HepG2 (cell line): ENCODE measurements around the gene RPRD1A. TPM values are rescaled to one million over a fixed set of nuclear protein-coding genes. Genes with fewer than 3 reads are reported as not detected.

Experiments used
- ATAC-seq: fragments of 200-7000 bp; cut with Tn5 transposase; 3 replicates; pipeline ENCODE4 v1.9.1; 2020; ENCODE audit warnings: mild to moderate bottlenecking, moderate library complexity
- BruUV-seq: library from RNA; stranded (reverse); fragments of 400-500 nt; replicated peaks from 2 replicates; lab custom pipeline; 2021; lab: Mats Ljungman, UMichigan
- CTCF ChIA-PET: fragments of 300-600 bp; formaldehyde crosslinking; extraction: SDS; loops from one replicate; lab custom pipeline; 2021; ENCODE audit warnings: low total read pairs, inconsistent platforms, low intra/inter-chr PET ratio; lab: Yijun Ruan, JAX
- POLR2A ChIA-PET: fragments of 350-600 bp; sonication (Branson Sonifier 250); formaldehyde crosslinking; loops from one replicate; lab custom pipeline; 2020; ENCODE audit warnings: antibody characterized with exemption, inconsistent platforms; lab: Yijun Ruan, JAX
- DNase-seq: peaks from one replicate; pipeline ENCODE4 v3.0.0-alpha.2; 2015; ENCODE audit warnings: low spot score
- FAIRE-seq: peaks from 3 replicates; lab custom pipeline; 2011; peaks lifted over from hg19 to GRCh38; lab: Jason Lieb, UNC
- H2AFZ ChIP-seq: one replicate; pipeline ENCODE4 v1.6.1; 2011; ENCODE audit warnings: low read length, inconsistent platforms
- H3K27ac ChIP-seq: fragments of 300-600 bp; 3 replicates; pipeline ENCODE4 v1.8.0; 2011; ENCODE audit warnings: mixed run types, mild to moderate bottlenecking, mixed read lengths, low read length, inconsistent platforms; ENCODE audit not compliant: insufficient read depth; ENCODE audit errors: extremely low read length
- H3K27me3 ChIP-seq, 2 experiments: fragments of 200-600 bp in 1 of 2; 2 replicates in 1 of 2; 3 replicates in 1 of 2; pipeline versions ENCODE4 v1.6.0 to v1.8.0; 2011; ENCODE audit warnings: low read length in 2 of 2, mild to moderate bottlenecking in 2 of 2, moderate library complexity in 2 of 2, inconsistent platforms in 1 of 2; ENCODE audit not compliant: insufficient read depth in 2 of 2, control insufficient read depth in 1 of 2
- H3K36me3 ChIP-seq, 2 experiments: fragments of 200-600 bp in 1 of 2; replicated peaks in 1 of 2; 2 replicates in 1 of 2; 3 replicates in 1 of 2; pipeline versions ENCODE4 v1.5.1 to v1.8.0; 2011; ENCODE audit warnings: low read length in 2 of 2, inconsistent platforms in 1 of 2; ENCODE audit not compliant: insufficient read depth in 2 of 2, control insufficient read depth in 1 of 2
- H3K4me1 ChIP-seq: 2 replicates; pipeline ENCODE4 v1.5.1; 2012; ENCODE audit warnings: low read length, inconsistent platforms; ENCODE audit not compliant: insufficient read depth
- H3K4me2 ChIP-seq: 2 replicates; pipeline ENCODE4 v1.6.0; 2011; ENCODE audit warnings: low read depth, low read length, inconsistent platforms
- H3K4me3 ChIP-seq, 3 experiments: fragments of 200-600 bp in 1 of 3; sonication (generic), shearing (Covaris generic) in 1 of 3; replicated peaks in 1 of 3; 2 replicates each; pipeline ENCODE4 v1.5.1; 2011 to 2016; ENCODE audit warnings: low read length in 3 of 3, inconsistent platforms in 2 of 3, low read depth in 2 of 3, mild to moderate bottlenecking in 2 of 3, control low read depth in 1 of 3, mixed read lengths in 1 of 3; ENCODE audit not compliant: insufficient read depth in 1 of 3
- H3K79me2 ChIP-seq: one replicate; pipeline ENCODE4 v1.6.1; 2011; ENCODE audit warnings: low read length, inconsistent platforms; ENCODE audit not compliant: insufficient read depth
- H3K9ac ChIP-seq: 2 replicates; pipeline ENCODE4 v1.6.0; 2011; ENCODE audit warnings: mild to moderate bottlenecking, low read depth, low read length, inconsistent platforms; ENCODE audit not compliant: insufficient read depth
- H3K9me3 ChIP-seq: 2 replicates; pipeline ENCODE4 v1.5.1; 2012; ENCODE audit warnings: mild to moderate bottlenecking, low read length
- H4K20me1 ChIP-seq: 2 replicates; pipeline ENCODE4 v1.6.0; 2011; ENCODE audit warnings: inconsistent platforms, mild to moderate bottlenecking, low read length, moderate library complexity; ENCODE audit not compliant: insufficient read depth
- BCL6 ChIP-seq: IDR thresholded peaks from 2 replicates; pipeline ENCODE4 v1.6.1; 2016; ENCODE audit warnings: missing genetic modification reagents, missing compliant biosample characterization
- GTF2F1 ChIP-seq: fragments of 150-350 bp; IDR thresholded peaks from 2 replicates; pipeline ENCODE4 v1.6.1; 2014; ENCODE audit warnings: low read length
- HMGXB3 ChIP-seq: sonication (generic); formaldehyde crosslinking; IDR thresholded peaks from 2 replicates; pipeline ENCODE4 v1.4.0; 2020; ENCODE audit warnings: missing genetic modification reagents, borderline replicate concordance
- MBD4 ChIP-seq: IDR thresholded peaks from 2 replicates; pipeline ENCODE4 v1.6.1; 2012; ENCODE audit warnings: low read length, inconsistent platforms, borderline replicate concordance
- MED13 ChIP-seq: sonication (generic); formaldehyde crosslinking; IDR thresholded peaks from 2 replicates; pipeline ENCODE4 v1.5.0; 2020; ENCODE audit warnings: missing genetic modification reagents
- MXD1 ChIP-seq: sonication (generic); formaldehyde crosslinking; IDR thresholded peaks from 2 replicates; pipeline ENCODE4 v1.4.0; 2020; ENCODE audit warnings: mild to moderate bottlenecking, missing genetic modification reagents
- TEAD3 ChIP-seq: optimal IDR thresholded peaks from 2 replicates; pipeline ENCODE3; 2016; ENCODE audit warnings: borderline replicate concordance
- TRAFD1 ChIP-seq: sonication (generic); formaldehyde crosslinking; IDR thresholded peaks from 2 replicates; pipeline ENCODE4 v1.5.1; 2020; ENCODE audit warnings: missing genetic modification reagents, mild to moderate bottlenecking, borderline replicate concordance
- YEATS2 ChIP-seq: sonication (generic); formaldehyde crosslinking; IDR thresholded peaks from 2 replicates; pipeline ENCODE4 v1.4.0; 2020; ENCODE audit warnings: missing genetic modification reagents, borderline replicate concordance
- ZBTB2 ChIP-seq: sonication (generic); formaldehyde crosslinking; IDR thresholded peaks from 2 replicates; pipeline ENCODE4 v1.8.0; 2022; ENCODE audit warnings: low read depth, missing genetic modification reagents
- ZNF20 ChIP-seq: sonication (generic); formaldehyde crosslinking; IDR thresholded peaks from 2 replicates; pipeline ENCODE4 v1.4.0; 2020; ENCODE audit warnings: mild to moderate bottlenecking, moderate library complexity, missing genetic modification reagents
- WGBS: methylation state at CpG from one replicate; pipeline ENCODE4 v1.1.6; 2017; ENCODE audit warnings: low lambda C conversion rate; 5-methylcytosine and 5-hydroxymethylcytosine counted together
- in situ Hi-C: cut with HindIII; loops from 2 replicates; pipeline ENCODE4 v1.10.0; 2017; ENCODE audit warnings: low pct_unique_long_range_greater_than_20kb; ENCODE audit not compliant: extremely low pct_ligation_motif_present
- intact Hi-C: fragments of 100-400 bp; cut with micrococcal nuclease; formaldehyde crosslinking; loops from one replicate; pipeline ENCODE4 v1.10.0; 2022; ENCODE audit not compliant: unreplicated experiment
- polyA plus RNA-seq, 8 experiments: library from polyadenylated mRNA; depleted of rRNA in 3 of 8; stranded (reverse) in 7 of 8; unstranded in 1 of 8; fragments of >200 nt; fragmentation: Illumina TruSeq in 4 of 8; extraction: Trizol in 4 of 8; gene quantifications; 2 replicates each; pipeline versions ENCODE4 v1.2.1 to v1.2.3, GENCODE V29; 2011 to 2016; ENCODE audit warnings: low read depth in 4 of 8, missing spikeins in 1 of 8, mixed read lengths in 1 of 8; ENCODE audit not compliant: insufficient read depth in 1 of 8
- total RNA-seq, 5 experiments: library from RNA; depleted of rRNA; stranded (reverse); fragments of >200 nt; fragmentation: Illumina TruSeq; extraction: Trizol; gene quantifications; 2 replicates each; pipeline ENCODE4 v1.2.3, GENCODE V29; 2016; ENCODE audit warnings: low read depth in 1 of 5

RPRD1A gene
- total and polyA plus RNA-seq, 2 of the 13 experiments (the other 11 are each of a cell fraction or from before 2014, with no cell fraction given) = 42.5 to 78.2 TPM

GRCh38 chr18:36089001-36089400 lies 21.6 kb upstream of the RPRD1A start:
- POLR2A ChIA-PET = no interaction called here
- no peak overlapping the region for H3K27ac ChIP-seq
- H3K4me1 ChIP-seq = peaks cover 6% of the 10 kb centered on the region; the same call in 1 of the 2 replicates
- no peak overlapping the region for H3K4me3 ChIP-seq
- DNase-seq (no peak), FAIRE-seq (no peak), ATAC-seq (no peak)
- no peak overlapping the region for H3K4me2 ChIP-seq
- H3K79me2 ChIP-seq = no peaks in the 10 kb centered on the region
- in situ Hi-C loops (no loop called here), intact Hi-C loops (no loop called here)
- BruUV-seq = no TSS peak
- H4K20me1 ChIP-seq = no peaks in the 10 kb centered on the region
- TF ChIP-seq MXD1 (CRISPR knock-in tag) (no peak), TRAFD1 (no peak), YEATS2 (CRISPR knock-in tag) (no peak), ZBTB2 (CRISPR knock-in tag) (no peak), ZNF20 (CRISPR knock-in tag) (no peak), MBD4 (no peak), BCL6 (CRISPR knock-in tag) (no peak), GTF2F1 (no peak), HMGXB3 (CRISPR knock-in tag) (no peak), TEAD3 (no peak), MED13 (CRISPR knock-in tag) (no peak)
- H2AFZ ChIP-seq = no peak overlapping the region
- CTCF ChIA-PET = no interaction called here
- H3K27me3 ChIP-seq = peaks cover 1 to 8% of the 10 kb centered on the region in 2 experiments; a peak in 2 of 5 replicates
- no peak overlapping the region for H3K9ac ChIP-seq
- H3K36me3 ChIP-seq = no peaks in the 10 kb centered on the region
- 49% methylated on average over 6 of the region's 6 CpGs for WGBS
- no peaks in the 10 kb centered on the region for H3K9me3 ChIP-seq
